ENCODE results near the gene TMEM183A. TPM values are rescaled to one million over a fixed set of nuclear protein-coding genes. Genes with fewer than 3 reads are reported as not detected.
A peak's percentile ranks its signal among the peaks of the same experiment; 100 is the strongest.

The TMEM183A gene
- total RNA-seq, 4 donors from 2014 or later, result 104 to 253 (median 111) TPM

DNA sequence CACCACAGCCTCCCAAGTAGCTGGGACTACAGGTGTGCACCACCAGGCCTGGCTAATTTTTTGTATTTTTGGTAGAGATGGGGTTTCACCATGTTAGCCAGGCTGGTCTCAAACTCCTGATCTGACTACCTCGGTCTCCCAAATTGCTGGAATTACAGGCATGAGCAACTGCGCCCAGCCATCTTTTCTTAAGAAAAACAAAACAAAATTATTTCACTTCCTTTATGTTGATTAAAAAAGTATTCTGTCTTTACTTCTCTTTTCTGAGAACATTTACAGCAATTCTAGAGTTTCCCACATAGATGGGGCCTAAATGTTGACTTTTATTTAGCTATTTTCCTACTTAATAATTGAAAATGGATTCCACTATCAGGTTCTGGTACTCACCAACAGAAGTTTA lies 17.3 kb upstream of the TMEM183A start:
- no peaks in the 10 kb centered on the region for H3K36me3 ChIP-seq
- DNase-seq, result no peak
- intact Hi-C loops (cut with DNase I; ENCODE audit: low total_unique reads) (no loop called here), in situ Hi-C loops (cut with MboI; ENCODE audit: low pct_ligation_motif_present in 1 of 4, low pct_unique_long_range_greater_than_20kb in 1 of 4, low sequenced_read_pairs in 3 of 4) (loop anchor here in 2 of 4 donors (10.0 to 25.0 kb wide), 2 partner anchors 65 to 228 kb away; partner anchors contain the start of gene KLHL12 (in 2 of the 2))
- H3K9me3 ChIP-seq, result no peaks in the 10 kb centered on the region
- WGBS, 2 donors (ENCODE audit: low coverage in 1 of 2), result 80 to 88% methylated on average over 2 of the region's 2 CpGs
- TF ChIP-seq EP300 (IDR thresholded peaks at IDR 0.05; ENCODE audit: low read depth), result no peak
- TF ChIP-seq POLR2AphosphoS5 (IDR thresholded peaks at IDR 0.05), result no peak
- no peak for TF ChIP-seq CTCF (IDR thresholded peaks at IDR 0.05)
- no peak for TF ChIP-seq POLR2A (IDR thresholded peaks at IDR 0.05)
- H3K27me3 ChIP-seq, result peaks cover 19% of the 10 kb centered on the region
- H3K27ac ChIP-seq, result no peak overlapping the region
- no peaks in the 10 kb centered on the region for H3K4me1 ChIP-seq
- no peak overlapping the region for H3K4me3 ChIP-seq

DNA sequence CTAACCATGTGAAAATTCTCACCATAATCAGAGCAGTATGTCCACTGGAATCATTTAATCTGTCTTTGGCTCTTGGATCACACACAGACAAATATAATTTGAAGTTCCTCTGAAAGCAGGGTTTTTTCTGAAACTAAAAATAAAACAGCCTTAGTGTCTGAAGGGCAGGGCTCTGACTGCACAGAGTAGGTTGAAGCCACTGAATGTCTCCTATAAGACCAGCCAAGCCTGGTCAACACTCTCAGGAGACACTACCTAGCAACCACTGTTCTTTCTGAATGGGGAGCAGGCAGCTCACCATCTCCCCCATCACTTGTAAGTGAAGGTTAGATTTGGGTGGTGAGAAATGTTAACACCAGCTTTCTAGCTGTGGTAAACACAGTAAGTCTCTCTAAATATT lies 16.1 kb upstream of the TMEM183A start:
- TF ChIP-seq CTCF (IDR thresholded peaks at IDR 0.05), result no peak

DNA sequence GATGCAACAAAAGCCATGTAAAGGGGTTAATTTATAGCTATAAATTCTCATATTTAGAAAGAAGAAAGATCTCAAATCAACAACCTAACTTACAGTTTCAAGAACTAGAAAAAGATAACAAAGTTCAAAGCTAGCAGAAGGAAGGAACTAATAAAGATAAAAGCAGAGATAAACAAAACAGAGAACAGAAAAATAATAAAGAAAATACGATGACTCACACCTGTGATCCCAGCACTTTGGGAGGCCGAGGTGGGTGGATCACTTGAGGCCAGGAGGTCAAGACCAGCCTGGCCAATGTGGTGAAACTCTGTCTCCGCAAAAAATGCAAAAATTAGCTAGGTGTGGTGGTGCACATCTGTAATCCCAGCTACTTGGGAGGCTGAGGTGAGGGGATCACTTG lies 12.4 kb upstream of the TMEM183A start:
- Histone ChIP-seq H3K9me3 (no peaks in the 10 kb centered on the region), H3K4me3 (no peak overlapping the region), H3K27me3 (peaks cover 35% of the 10 kb centered on the region), H3K36me3 (no peaks in the 10 kb centered on the region), H3K27ac (no peak overlapping the region), H3K4me1 (peaks cover 0 to 7% (median 0%) of the 10 kb centered on the region in 4 donors)
- WGBS, 2 donors (ENCODE audit: low coverage in 1 of 2), result 33 to 43% methylated on average over 3 of the region's 3 CpGs
- intact Hi-C loops (cut with DNase I; ENCODE audit: low total_unique reads) (no loop called here), in situ Hi-C loops (cut with MboI; ENCODE audit: low pct_ligation_motif_present in 1 of 4, low pct_unique_long_range_greater_than_20kb in 1 of 4, low sequenced_read_pairs in 3 of 4) (loop anchor here in 2 of 4 donors (10.0 to 25.0 kb wide), 2 partner anchors 70 to 232 kb away; partner anchors contain the start of gene KLHL12 (in 2 of the 2))
- DNase-seq, result no peak
- TF ChIP-seq CTCF (IDR thresholded peaks at IDR 0.05), result no peak
- no peak for TF ChIP-seq POLR2AphosphoS5 (IDR thresholded peaks at IDR 0.05)
- no peak for TF ChIP-seq POLR2A (IDR thresholded peaks at IDR 0.05)
- no peak for TF ChIP-seq EP300 (IDR thresholded peaks at IDR 0.05; ENCODE audit: low read depth)

More for the DNA sequence above, 16.1 kb upstream of the TMEM183A start:
- intact Hi-C loops (cut with DNase I; ENCODE audit: low total_unique reads), result no loop called here
- H3K36me3 ChIP-seq, result no peaks in the 10 kb centered on the region
- no peak for DNase-seq
- no peak overlapping the region for H3K4me3 ChIP-seq
- H3K27ac ChIP-seq, result no peak overlapping the region
- H3K4me1 ChIP-seq, result no peaks in the 10 kb centered on the region
- no peaks in the 10 kb centered on the region for H3K9me3 ChIP-seq
- in situ Hi-C loops (cut with MboI; ENCODE audit: low pct_ligation_motif_present in 1 of 4, low pct_unique_long_range_greater_than_20kb in 1 of 4, low sequenced_read_pairs in 3 of 4), result loop anchor here in 2 of 4 donors (10.0 to 25.0 kb wide), 2 partner anchors 66 to 229 kb away; partner anchors contain the start of gene KLHL12 (in 2 of the 2)
- peaks cover 29% of the 10 kb centered on the region for H3K27me3 ChIP-seq

DNA sequence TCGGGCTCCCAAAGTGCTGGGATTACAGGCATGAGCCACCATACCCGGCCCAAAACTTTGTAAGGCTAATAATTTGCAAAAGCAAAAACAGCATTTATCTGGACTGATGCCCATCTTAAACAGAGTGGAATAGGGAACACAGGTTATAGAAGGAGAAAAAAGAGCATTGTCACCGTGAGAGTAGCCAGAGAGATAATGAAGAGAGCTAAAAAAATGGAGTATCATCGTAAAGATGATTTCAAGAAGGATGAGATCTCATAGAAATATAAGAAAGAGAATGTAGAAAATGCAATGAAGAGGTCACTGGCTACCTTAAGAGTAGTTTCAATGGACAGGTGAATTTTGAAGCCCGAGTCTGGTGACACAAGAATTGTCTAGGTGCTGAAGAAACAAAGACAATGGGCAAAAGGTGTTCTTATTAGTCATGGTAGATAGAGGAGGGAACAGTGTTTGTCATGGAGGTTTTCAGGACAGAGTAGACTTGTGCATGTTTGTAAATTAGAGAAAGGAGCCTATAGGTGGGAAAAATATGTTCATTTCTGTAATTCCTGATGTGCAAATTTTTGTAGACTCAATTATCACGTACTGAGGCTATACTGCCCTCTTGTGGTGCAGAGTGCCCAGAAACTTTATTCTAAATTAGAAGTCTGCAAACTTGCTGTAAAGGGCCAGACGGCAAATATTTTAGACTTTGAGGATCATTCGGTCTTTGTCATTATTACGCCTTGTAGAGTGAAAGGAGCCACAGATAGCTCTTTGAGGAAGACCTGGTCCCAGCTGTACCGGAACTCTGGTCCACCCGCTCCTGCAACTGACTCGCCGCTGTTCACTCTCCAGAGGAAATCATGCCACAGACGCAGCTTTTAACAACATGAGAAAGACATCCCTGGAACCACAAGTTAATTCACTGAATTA lies 8.1 kb upstream of the TMEM183A start:
- H3K9me3 ChIP-seq, result no peaks in the 10 kb centered on the region
- in situ Hi-C loops (cut with MboI; ENCODE audit: low pct_ligation_motif_present in 1 of 4, low pct_unique_long_range_greater_than_20kb in 1 of 4, low sequenced_read_pairs in 3 of 4) (loop anchor here in 2 of 4 donors (10.0 to 25.0 kb wide), 2 partner anchors 74 to 237 kb away; partner anchors contain the start of gene KLHL12 (in 2 of the 2)), intact Hi-C loops (cut with DNase I; ENCODE audit: low total_unique reads) (no loop called here)
- TF ChIP-seq POLR2A (IDR thresholded peaks at IDR 0.05), result no peak
- TF ChIP-seq CTCF (IDR thresholded peaks at IDR 0.05), result peak; percentile 68 to 87 (median 80)
- WGBS, 2 donors (ENCODE audit: low coverage in 1 of 2), result 28 to 44% methylated on average over 7 to 14 of the region's 14 CpGs
- H3K4me1 ChIP-seq, result peaks cover 0 to 7% (median 0%) of the 10 kb centered on the region in 4 donors
- no peaks in the 10 kb centered on the region for H3K36me3 ChIP-seq
- DNase-seq, result peak; percentile 54
- H3K27me3 ChIP-seq, result peaks cover 24% of the 10 kb centered on the region
- H3K4me3 ChIP-seq, result no peak overlapping the region
- no peak overlapping the region for H3K27ac ChIP-seq

All from transverse colon (tissue), 4 donors.